GM21526 (cell line): ENCODE data around the gene GABRG3.
"Not testable (repeated sequence)": the region's sequence is repeated elsewhere in the genome, so short reads cannot be mapped to it uniquely, and the experiment has no call there.

Experiments used
- ATAC-seq: cut with Tn5 transposase; IDR thresholded peaks from one replicate; pipeline ENCODE4 v1.9.1; 2021; ENCODE audit warnings: moderate library complexity; ENCODE audit not compliant: unreplicated experiment, low FRiP score

The GABRG3 gene

DNA sequence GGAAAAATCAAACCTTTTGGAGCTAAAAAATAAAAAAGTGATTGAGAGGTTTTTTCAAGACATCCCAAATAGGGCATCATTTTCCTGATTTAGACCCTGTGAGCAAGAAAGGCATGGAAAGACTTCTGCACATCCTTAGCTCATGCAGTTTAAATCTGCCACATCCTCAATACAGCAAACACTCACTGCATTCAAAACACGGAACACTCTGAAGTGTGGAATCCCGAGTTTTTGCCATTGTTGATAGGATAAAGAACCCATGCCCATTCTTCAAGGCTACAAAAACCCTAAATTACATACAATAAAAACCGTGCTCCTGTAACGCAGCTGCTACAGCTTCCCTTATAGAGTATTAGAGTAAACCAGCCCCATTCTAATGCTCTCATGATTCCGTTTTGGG, 346.8 kb downstream of the GABRG3 start:
- ATAC-seq: no peak

DNA sequence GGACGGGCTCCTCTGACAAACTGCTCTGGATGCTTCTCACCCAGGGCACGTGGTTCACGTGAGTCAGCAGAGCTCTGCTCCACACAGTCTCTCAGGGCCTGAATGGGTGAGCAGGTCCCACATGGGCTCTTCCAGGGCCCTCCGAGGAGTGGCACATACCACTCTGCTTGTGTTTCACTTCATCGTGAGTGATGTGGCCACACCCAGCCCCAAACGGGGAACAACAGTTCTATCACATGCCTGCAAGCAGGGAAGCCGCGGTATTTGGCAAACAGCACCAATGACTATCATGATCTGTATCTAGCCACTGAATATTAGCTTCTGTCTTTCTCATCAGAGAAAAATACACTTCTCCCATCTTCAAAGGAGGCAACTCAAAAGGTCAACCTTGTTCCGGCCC, 352.8 kb downstream of the GABRG3 start:
- no peak for ATAC-seq

DNA sequence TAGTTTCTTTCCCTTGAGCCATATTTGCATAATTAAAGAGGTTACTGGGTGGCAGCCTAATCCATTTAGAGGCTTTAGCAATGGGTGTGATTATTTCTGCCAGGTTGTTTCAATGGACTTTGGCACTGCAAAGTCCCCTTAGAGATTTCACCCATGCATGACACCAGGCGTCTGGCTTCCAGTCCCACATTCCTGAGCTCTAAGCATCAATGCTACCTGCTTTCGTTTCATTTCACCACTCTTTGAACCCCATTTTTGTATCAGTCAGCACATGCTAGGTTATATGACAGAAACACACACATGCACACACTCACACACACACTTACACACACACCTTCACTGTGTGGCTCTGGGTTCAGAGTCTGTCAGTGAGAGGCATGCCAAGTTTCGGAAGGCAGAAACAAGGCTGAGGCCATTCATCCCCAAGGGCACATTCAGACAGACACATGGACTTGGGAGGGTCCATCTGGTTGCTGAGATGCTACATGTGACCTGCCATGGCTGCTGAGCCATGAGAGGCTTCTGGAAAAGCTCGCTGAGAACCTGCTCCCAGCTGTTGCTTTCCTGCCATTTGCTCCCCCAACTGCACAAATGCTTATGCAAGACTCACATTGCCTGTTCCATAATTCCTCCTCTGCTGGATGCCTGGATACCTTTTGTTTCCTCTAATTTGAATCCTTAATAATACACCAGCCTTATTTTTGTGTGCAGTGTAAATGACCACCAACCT, 354.1 kb downstream of the GABRG3 start:
- no peak for ATAC-seq

DNA sequence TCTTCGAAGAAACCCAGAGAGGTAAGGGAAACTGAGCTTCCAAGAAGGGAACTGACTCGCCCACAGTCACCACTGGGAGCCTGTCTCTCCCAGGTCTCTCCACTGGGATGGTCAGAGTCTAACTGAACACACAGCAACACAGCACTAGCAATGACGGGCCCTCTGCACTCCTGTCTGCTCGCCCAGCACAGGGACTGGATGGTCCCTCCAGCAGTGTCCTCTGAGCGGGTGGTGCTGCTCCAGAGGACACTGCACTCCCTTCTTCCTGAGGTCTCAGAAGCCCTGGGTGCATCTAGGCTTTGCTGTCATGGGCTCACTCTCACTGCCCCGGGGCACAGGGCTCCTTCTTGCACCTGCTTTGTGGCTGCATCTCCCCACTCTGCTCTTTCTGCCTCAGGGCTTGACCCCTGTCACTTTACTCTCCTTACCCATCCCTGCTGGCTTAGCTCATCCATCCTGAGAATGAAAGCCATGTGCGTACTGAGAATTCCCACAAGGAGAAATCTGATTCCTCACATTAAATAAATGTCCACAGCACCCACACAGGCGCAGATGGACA, 356.6 kb downstream of the GABRG3 start:
- ATAC-seq: no peak

- ATAC-seq: no peak
These were observed 357.2 kb downstream of the GABRG3 start for GRCh38 chr15:27328186-27328585.

DNA sequence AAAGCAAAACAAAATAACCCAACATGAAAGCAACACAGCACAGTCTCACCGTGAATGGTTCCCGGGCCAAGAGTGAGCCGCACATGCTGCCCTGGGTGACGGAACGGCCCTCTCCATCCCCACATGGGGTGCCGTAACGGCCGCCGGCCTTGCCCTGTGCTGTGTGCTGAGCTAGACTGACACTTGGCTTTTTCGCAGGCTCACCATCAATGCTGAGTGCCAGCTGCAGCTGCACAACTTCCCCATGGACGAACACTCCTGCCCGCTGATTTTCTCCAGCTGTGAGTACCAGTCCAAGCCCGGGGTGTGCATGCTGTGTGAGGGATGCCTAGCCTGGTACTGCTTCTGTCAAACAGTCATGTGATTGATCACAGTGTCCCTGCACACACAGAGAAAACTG, 357.6 kb downstream of the GABRG3 start:
- no peak for ATAC-seq

GRCh38 chr15:27330326-27330725, 359.3 kb downstream of the GABRG3 start:
- ATAC-seq: no peak

DNA sequence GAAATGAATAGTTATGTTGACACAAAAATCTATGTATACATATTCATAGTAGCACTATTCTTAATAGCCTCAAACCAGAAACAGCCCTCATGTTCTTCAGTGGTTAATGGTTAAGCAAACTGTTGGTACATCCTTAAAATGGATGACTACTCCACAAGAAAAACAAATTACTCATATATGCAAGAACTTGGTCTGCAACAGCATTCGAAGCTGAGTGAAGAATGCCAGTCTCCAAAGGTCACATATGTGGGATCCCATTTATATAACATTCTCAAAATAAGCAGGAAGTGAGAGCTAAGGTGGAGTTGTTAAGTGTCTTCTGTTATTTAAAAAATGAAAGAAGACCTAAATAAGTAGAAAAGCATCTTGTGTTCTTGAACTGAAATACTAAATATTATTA, 365.7 kb downstream of the GABRG3 start:
- no peak for ATAC-seq

DNA sequence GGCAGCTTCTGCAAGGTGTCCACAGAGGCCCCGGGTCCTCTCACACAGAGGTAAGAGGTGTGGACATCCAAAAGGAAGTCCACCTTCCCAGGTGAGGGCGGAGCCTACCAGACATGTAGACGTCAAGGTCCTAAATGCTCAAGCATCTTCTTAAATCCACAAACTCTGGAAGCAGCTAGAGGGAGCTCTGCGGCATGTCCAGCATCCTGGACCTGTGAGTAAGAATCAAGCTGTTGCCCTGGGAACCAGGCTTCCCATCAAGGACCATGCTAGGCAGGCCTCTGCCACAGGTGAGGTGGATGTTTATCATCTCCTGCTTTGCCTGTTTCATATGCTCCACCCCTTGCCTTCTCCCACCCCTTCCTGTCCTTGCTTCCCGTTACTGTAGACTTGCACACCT, 368.2 kb downstream of the GABRG3 start:
- no peak for ATAC-seq

GRCh38 chr15:27341780-27342343, 370.9 kb downstream of the GABRG3 start:
- ATAC-seq: no peak

DNA sequence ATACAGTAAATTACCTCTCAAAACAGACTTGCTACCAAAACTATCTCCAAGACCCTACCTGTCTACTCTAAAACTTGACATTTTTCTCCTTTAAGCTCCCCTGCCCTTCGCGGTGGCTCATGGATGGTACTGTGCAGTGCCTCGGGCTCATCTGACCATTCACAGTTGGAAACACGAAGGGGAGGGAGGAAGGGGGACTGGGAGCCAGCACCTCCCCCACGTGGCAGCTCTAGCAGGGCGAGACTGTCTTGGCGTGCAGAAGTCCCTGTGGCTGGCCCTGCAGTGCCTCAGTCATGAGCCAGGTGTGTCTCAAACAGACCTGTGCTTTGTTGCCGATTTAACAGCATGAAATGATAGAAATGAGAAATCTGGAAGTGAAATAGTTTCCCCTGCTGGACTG, 372.0 kb downstream of the GABRG3 start:
- ATAC-seq: no peak

DNA sequence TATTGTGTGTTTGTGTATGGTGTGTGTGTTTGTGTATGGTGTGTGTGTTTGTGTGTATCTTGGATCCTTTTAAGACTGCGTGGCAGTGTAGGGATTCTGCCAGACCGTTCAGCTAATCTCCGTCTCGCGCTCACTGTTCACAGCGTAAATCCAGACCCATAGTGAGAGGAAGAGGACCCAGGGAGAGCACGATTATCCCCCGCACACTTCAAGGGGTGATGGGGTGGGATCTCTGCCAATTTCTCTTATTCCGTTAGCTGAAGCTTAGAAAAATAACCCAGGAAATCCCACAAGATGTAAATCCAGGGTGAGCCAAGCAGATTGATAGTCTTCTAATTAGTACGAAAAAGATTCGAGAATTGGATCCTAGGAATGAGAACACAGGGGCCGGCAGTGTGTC, 381.2 kb downstream of the GABRG3 start:
- ATAC-seq: no peak

DNA sequence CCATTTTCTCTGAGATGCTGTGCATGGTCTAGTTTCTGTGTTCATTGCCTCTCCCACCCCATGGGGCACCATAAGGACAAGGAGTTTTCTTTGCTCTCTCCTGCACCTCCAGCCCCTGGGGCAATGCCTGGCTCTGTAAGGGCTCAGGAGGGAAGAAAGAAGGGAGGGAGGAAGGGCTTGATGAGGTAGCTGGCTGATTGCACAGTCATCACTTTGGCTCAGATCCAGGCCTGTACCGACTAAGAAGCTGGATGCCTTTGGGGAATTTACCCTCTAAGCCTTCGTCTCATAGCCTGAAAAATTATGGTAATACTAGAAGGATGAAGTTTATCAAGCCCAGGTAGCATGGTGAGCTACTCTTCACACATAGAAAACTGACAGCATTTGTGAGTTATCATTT, 382.9 kb downstream of the GABRG3 start:
- no peak for ATAC-seq

DNA sequence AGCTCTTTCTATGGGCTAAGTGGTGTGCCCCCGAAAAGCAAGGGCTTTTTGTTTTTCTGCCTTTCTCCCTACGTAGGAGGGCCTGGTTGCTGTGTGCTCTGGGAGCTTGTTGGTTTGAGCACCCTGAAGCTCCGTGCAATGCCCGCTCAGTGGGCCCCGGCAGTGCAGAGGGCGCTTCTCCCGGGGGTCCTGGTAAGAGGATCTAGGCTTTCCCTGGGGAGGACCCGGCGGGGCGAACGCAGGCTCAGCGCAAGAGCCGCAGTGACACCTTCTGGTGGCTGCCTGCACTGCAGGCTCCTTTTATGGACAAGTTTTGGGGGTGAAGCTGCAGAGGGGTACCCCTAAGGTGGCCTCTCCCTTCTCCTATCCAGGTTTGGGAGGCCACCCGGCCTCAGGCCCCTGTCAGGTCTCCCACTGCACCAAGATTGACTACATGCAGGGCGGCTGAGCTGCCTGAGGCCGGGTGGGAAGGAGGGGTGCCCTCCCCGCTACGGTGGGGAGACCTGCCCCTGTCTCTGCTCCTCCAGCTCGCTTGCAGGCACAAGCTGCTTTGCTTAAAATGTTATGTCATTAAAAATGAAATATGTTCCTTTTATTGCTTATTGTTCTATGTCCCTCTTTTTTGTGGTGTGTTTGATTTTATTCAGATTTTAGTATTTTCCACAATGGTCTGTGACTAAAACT, 387.9 kb downstream of the GABRG3 start:
- no peak for ATAC-seq

DNA sequence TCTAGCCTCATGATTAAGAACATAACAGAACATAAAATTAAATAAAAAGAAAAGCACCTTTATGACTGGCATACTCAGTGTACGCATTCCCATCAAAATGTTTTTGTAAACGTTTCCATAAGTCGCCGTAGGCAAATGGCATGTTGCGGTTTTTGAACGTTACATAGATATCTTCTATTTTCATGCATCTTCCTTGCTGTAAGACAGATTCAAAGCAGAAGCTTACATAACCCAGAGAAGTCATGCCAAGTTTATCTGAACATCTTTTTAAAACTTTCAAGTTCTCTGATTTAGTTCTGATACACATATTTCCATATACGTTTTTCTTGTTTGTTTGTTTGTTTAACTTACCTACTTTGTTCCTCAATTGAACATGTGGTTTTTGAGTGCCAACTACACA, 388.6 kb downstream of the GABRG3 start:
- no peak for ATAC-seq

- ATAC-seq: no peak
These were observed 389.3 kb downstream of the GABRG3 start for GRCh38 chr15:27360316-27360715.

DNA sequence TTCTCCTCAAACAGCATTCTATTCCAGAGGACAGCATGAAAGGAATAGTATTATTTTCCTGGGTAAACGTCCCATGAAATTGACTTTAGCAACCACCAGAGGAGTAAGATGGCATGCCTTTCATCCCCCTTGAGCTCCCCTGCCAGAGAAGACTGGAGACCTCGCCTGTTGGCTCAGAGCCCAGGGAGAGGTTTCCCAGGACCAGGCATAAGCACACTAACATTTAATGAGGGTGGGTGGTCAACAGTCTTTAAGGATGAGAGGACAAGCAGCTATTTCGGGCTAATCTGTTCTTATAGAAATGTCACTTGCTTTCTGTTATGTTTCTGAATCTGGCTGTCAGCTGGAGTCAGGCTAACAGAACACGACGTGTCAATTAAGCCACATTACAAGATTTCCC, 390.5 kb downstream of the GABRG3 start:
- no peak for ATAC-seq

GRCh38 chr15:27365456-27365855, 394.5 kb downstream of the GABRG3 start:
- no peak for ATAC-seq

DNA sequence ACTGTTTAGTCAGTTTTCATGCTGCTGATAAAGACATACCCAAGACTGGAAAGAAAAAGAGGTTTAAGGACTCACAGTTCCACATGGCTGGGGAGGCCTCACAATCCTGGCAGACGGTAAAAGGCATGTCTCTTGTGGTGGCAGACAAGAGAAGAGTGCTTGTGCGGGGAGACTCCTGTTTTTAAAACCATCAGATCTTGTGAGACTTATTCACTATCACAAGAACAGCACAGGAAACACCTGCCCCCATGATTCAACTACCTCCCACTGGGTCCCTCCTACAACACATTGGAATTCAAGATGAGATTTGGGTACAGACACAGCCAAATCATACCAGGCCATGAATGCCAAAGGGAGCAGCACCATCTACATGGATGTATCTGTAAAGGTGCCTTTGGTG, 406.4 kb downstream of the GABRG3 start:
- not testable (repeated sequence) for ATAC-seq

DNA sequence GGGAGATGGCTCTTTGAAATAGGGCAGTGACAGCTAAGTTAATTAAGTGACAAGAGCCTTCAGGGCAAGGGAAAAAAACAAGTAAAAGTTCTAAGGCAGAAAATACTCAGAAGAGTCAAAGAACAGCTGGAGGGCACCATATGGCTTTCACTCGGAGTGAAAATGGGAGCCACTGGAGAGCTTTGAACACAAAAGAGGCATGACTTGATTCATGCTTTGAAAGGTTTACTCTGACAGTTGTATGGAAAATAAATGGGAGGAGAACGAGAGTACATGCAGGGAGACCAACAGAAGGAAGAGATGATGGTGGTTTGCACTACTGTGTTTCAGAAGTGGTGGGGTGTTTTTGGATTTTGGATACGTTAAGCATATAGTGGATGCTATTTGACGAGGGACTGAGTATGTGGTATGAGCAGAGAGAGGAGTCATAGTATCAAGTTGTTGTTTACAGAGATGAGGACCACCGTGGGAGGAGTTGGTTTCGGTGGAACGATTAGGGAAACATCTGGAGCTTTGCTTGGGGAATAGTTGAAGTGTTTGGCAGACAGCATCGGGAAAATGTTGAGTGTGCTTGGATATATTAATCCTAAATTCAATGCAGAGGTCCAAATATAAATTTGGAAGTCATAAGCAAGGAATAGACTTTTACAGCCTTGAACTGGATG, 411.5 kb downstream of the GABRG3 start:
- no peak for ATAC-seq

DNA sequence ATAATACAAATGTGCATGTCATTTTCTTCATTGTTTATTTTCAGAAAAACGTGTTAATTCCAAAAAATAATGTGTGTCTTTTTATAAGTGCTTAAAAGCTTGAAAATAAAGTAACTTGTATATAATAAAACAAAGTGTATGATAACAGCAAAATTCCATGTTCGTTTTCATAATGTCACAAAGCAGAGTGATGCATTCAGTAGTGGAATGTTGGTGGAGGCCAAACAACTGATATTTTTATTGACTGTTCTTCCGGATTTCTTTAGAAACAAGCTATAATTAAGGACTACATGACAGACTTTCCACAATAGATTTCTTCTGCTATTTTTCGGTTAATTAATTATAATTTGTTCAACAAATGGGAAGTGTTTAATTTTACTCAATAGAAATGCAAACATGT, 412.7 kb downstream of the GABRG3 start:
- ATAC-seq: no peak
